GM23338 (cell line): ENCODE measurements around the gene SH3BP2. TPM values are rescaled to one million over a fixed set of nuclear protein-coding genes. Genes with fewer than 3 reads are reported as not detected.

Experiments used
- ATAC-seq: fragments of 200-7000 bp; cut with Tn5 transposase; 3 replicates; pipeline ENCODE4 v1.9.1; 2020
- DNase-seq: peaks from one replicate; pipeline ENCODE4 v3.0.0-alpha.2; 2015; ENCODE audit warnings: low spot score
- H2AFZ ChIP-seq: fragments of 200-600 bp; sonication (generic); 2 replicates; pipeline ENCODE4 v1.8.0; 2016; ENCODE audit warnings: antibody characterized with exemption, mild to moderate bottlenecking, moderate library complexity
- H3F3A ChIP-seq: fragments of 200-600 bp; sonication (generic); replicated peaks from 2 replicates; pipeline ENCODE4 v1.8.0; 2017; ENCODE audit warnings: antibody characterized with exemption, mixed run types, low read depth
- H3K27ac ChIP-seq: fragments of 200-600 bp; sonication (generic); 2 replicates; pipeline ENCODE4 v1.6.1; 2016; ENCODE audit warnings: low read depth
- H3K27me3 ChIP-seq: fragments of 200-600 bp; sonication (generic); 2 replicates; pipeline ENCODE4 v1.8.0; 2016; ENCODE audit warnings: mild to moderate bottlenecking, mixed run types, moderate library complexity; ENCODE audit not compliant: insufficient read depth
- H3K36me3 ChIP-seq: fragments of 200-600 bp; sonication (generic); 2 replicates; pipeline ENCODE4 v1.8.0; 2016; ENCODE audit warnings: mild to moderate bottlenecking; ENCODE audit not compliant: insufficient read depth
- H3K4me1 ChIP-seq: fragments of 200-600 bp; sonication (generic); 2 replicates; pipeline ENCODE4 v1.8.0; 2016; ENCODE audit warnings: mild to moderate bottlenecking, moderate library complexity; ENCODE audit not compliant: insufficient read depth
- H3K4me2 ChIP-seq: fragments of 200-600 bp; sonication (generic); 2 replicates; pipeline ENCODE4 v1.7.1; 2017; ENCODE audit warnings: mixed run types
- H3K4me3 ChIP-seq: fragments of 200-600 bp; sonication (generic); 2 replicates; pipeline ENCODE4 v1.6.1; 2016; ENCODE audit warnings: mixed run types
- H3K79me2 ChIP-seq: fragments of 200-600 bp; sonication (generic); replicated peaks from 2 replicates; pipeline ENCODE4 v1.8.0; 2017; ENCODE audit warnings: mild to moderate bottlenecking; ENCODE audit not compliant: insufficient read depth
- H3K9me2 ChIP-seq: fragments of 200-600 bp; sonication (generic); 2 replicates; pipeline ENCODE4 v1.8.0; 2017; ENCODE audit not compliant: insufficient read depth
- H4K20me1 ChIP-seq: fragments of 200-600 bp; sonication (generic); replicated peaks from 2 replicates; pipeline ENCODE4 v1.8.0; 2017; ENCODE audit warnings: mild to moderate bottlenecking; ENCODE audit not compliant: insufficient read depth
- H3K27ac Mint-ChIP-seq: 2 replicates; pipeline ENCODE4 v1.8.0; 2020; ENCODE audit warnings: inconsistent platforms, mild to moderate bottlenecking, moderate library complexity, mixed read lengths
- H3K27me3 Mint-ChIP-seq: 3 replicates; pipeline ENCODE4 v1.8.0; 2022; ENCODE audit warnings: low read depth, mild to moderate bottlenecking, moderate library complexity, mixed read lengths, inconsistent platforms; ENCODE audit not compliant: insufficient read depth, poor library complexity
- H3K36me3 Mint-ChIP-seq: 3 replicates; pipeline ENCODE4 v1.8.0; 2021; ENCODE audit warnings: low read depth, mild to moderate bottlenecking, inconsistent platforms, moderate library complexity, mixed read lengths
- H3K4me1 Mint-ChIP-seq: 3 replicates; pipeline ENCODE4 v1.8.0; 2020; ENCODE audit warnings: mild to moderate bottlenecking, inconsistent platforms, mixed read lengths
- H3K4me3 Mint-ChIP-seq: 3 replicates; pipeline ENCODE4 v1.8.0; 2021; ENCODE audit warnings: moderate library complexity, mild to moderate bottlenecking, inconsistent platforms, mixed read lengths
- H3K9me3 Mint-ChIP-seq: 3 replicates; pipeline ENCODE4 v1.8.0; 2020; ENCODE audit warnings: moderate library complexity, mild to moderate bottlenecking, inconsistent platforms, mixed read lengths
- ETS1 ChIP-seq: IDR thresholded peaks from 2 replicates; pipeline ENCODE4 v1.6.1; 2016; ENCODE audit warnings: antibody characterized with exemption
- EZH2 ChIP-seq: fragments of 200-600 bp; sonication (generic); IDR thresholded peaks from one replicate; pipeline ENCODE4 v1.8.0; 2017; ENCODE audit warnings: antibody characterized with exemption, mild to moderate bottlenecking, low read depth; ENCODE audit not compliant: unreplicated experiment
- EZH2phosphoT487 ChIP-seq: fragments of 200-600 bp; sonication (generic); IDR thresholded peaks from one replicate; pipeline ENCODE4 v1.8.1; 2018; ENCODE audit warnings: antibody characterized with exemption; ENCODE audit not compliant: unreplicated experiment
- JUNB ChIP-seq: IDR thresholded peaks from one replicate; pipeline ENCODE4 v1.6.1; 2016; ENCODE audit warnings: antibody characterized with exemption; ENCODE audit not compliant: unreplicated experiment
- NANOG ChIP-seq: IDR thresholded peaks from 2 replicates; pipeline ENCODE4 v1.6.1; 2016; ENCODE audit warnings: antibody characterized with exemption, borderline replicate concordance
- POLR2AphosphoS5 ChIP-seq: IDR thresholded peaks from 2 replicates; pipeline ENCODE4 v1.6.1; 2016; ENCODE audit warnings: antibody characterized with exemption, low read depth
- ZNF114 ChIP-seq: fragments of 250-450 bp; sonication (Bioruptor Pico); IDR thresholded peaks from 2 replicates; pipeline ENCODE4 v1.5.0; 2020; ENCODE audit warnings: mild to moderate bottlenecking, moderate library complexity
- ZNF331 ChIP-seq: fragments of 250-450 bp; sonication (Bioruptor Pico); IDR thresholded peaks from 2 replicates; pipeline ENCODE4 v1.5.0; 2020; ENCODE audit warnings: low read depth, mild to moderate bottlenecking, moderate library complexity
- ZNF462 ChIP-seq: fragments of 250-450 bp; sonication (Bioruptor Pico); IDR thresholded peaks from 2 replicates; pipeline ENCODE4 v1.5.0; 2020; ENCODE audit warnings: mild to moderate bottlenecking, moderate library complexity
- polyA plus RNA-seq: library from polyadenylated mRNA; unstranded; fragments of >200 nt; fragmentation: Nextera tagmentation; extraction: Ambion mirVana; gene quantifications from 2 replicates; pipeline ENCODE4 v1.2.1, GENCODE V29; 2016
- total RNA-seq: library from RNA; depleted of rRNA; stranded (reverse); fragments of >200 nt; shearing (Covaris generic); gene quantifications from 2 replicates; pipeline ENCODE4 v1.2.3, GENCODE V29; 2014

Gene SH3BP2
- total and polyA plus RNA-seq, 2 experiments from 2014 or later: 15.2 to 43.9 TPM

GRCh38 chr4:2746891-2747695 lies 45.8 kb upstream of the SH3BP2 start:
- H3K27me3 Mint-ChIP-seq: peaks cover 4% of the 10 kb centered on the region
- Histone ChIP-seq H3K9me2 (no peaks in the 10 kb centered on the region), H3K79me2 (peaks cover 13% of the 10 kb centered on the region), H3F3A (no peaks in the 10 kb centered on the region), H3K4me1 (no peaks in the 10 kb centered on the region), H3K4me3 (no peak overlapping the region), H4K20me1 (peaks cover 4% of the 10 kb centered on the region), H3K27me3 (no peaks in the 10 kb centered on the region), H3K27ac (no peak overlapping the region), H3K36me3 (peaks cover 16% of the 10 kb centered on the region), H3K4me2 (no peak overlapping the region), H2AFZ (no peak overlapping the region)
- ATAC-seq: no peak
- no peak overlapping the region for H3K27ac Mint-ChIP-seq
- H3K4me1 Mint-ChIP-seq: no peaks in the 10 kb centered on the region; the same call in 2 of the 3 replicates
- H3K36me3 Mint-ChIP-seq: peaks cover 48% of the 10 kb centered on the region
- H3K9me3 Mint-ChIP-seq: no peaks in the 10 kb centered on the region; the same call in 2 of the 3 replicates
- no peak overlapping the region for H3K4me3 Mint-ChIP-seq
- no peak for DNase-seq
- TF ChIP-seq POLR2AphosphoS5 (no peak), ZNF462 (CRISPR knock-in tag) (no peak), EZH2 (no peak), NANOG (no peak), ETS1 (no peak), ZNF331 (CRISPR knock-in tag) (no peak), EZH2phosphoT487 (no peak), JUNB (no peak), ZNF114 (CRISPR knock-in tag) (no peak)
